ENCODE measurements around the gene NKTR.

The NKTR gene

DNA sequence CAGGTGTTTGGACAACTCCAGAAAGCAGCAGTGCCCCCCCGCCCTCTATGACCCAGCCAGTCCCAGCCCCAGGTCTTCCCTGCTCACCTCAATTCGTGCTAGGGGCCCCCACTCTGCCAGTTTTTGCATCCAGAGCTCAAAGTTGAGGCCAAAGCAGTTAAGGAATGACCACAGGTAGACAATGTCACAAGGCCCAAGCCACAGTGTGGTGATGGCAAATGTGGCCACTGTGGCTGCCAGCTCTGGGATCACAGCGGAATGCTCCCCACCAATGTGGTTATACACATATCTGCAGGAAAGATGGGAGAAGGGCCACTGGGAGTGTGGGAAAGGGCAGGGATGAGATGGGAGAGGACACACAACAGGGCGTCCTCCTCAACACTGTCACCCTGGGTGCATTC lies 93.0 kb downstream of the NKTR start:
- no peak overlapping the region for H3K4me3 ChIP-seq (ENCODE audit: severe bottlenecking)
- no peaks in the 10 kb centered on the region for H3K4me1 ChIP-seq (ENCODE audit: insufficient read depth, poor library complexity, severe bottlenecking)
- H3K36me3 ChIP-seq (ENCODE audit: low read depth): no peaks in the 10 kb centered on the region
- H3K9me3 ChIP-seq (ENCODE audit: severe bottlenecking): no peaks in the 10 kb centered on the region
- no peak for TF ChIP-seq CTCF (IDR thresholded peaks at IDR 0.05; ENCODE audit: poor library complexity, severe bottlenecking)
- DNase-seq (ENCODE audit: low spot score) (no peak), ATAC-seq (ENCODE audit: low read depth) (no peak)
- no peaks in the 10 kb centered on the region for H3K27me3 ChIP-seq (ENCODE audit: insufficient read depth, poor library complexity, severe bottlenecking)
- H3K27ac ChIP-seq (ENCODE audit: poor library complexity, severe bottlenecking): no peak overlapping the region

DNA sequence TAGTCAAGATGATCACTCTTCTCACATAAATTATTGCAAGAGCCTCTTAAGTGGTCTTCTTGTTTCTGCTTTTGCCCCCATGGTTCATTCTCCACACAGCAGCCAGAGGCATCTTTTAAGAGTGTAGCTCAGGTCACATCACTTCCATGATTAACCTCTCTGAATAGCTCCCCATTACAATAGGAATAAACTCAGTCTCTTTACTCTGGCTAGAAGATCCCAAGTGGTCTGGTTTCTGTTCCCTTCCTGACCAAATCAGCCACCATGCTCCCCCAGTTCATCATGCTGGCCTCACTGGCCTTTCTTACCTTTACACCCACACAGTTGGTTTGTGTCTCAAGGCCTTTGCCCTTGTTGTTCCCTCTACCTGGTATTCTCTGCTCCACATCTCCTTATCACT lies 93.9 kb downstream of the NKTR start:
- ATAC-seq (ENCODE audit: low read depth): no peak
- H3K36me3 ChIP-seq (ENCODE audit: low read depth): no peaks in the 10 kb centered on the region
- no peak for TF ChIP-seq CTCF (IDR thresholded peaks at IDR 0.05; ENCODE audit: poor library complexity, severe bottlenecking)

DNA sequence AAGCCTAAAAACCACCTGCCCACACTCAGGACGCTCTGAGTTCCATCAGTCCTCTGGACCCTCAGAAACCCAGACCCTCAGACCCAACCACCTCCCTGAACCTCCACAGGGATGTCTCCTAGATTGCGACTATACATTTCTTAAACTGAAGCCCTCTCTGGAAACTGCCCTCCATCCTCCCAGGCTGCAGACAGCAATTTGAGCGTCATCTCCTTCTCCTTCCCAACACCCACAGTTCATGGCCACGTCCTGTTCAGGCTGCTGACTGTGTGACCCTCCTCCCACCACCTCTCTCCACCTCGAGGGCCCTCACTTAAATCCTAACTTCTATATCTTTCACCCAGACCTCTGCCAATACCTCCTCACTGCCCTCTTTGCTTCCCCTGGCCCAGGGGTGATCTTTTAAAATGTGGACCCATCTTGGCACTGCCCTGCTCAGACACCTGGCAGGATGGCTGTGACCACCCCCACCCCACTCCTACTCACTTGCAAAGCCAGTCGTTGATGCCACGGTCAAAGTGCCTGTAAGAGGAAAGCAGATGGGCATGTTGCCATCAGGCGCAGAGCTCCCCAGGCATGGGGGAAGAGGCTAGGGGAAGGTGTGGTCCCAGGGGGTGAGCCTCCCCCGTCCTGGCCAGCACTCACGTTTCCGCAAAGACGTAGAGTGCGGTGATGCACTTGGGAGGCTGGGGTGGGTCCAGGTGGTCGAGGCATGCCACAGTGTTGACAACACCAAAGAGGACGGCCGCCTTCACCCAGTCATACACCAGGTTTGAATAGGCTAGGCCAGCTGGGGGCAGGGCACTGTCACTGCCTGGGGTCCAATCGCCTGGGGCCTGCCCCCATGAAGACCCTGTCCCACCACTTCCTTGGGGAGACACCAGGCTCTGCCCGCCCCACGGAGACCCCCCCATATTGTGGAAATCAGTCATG lies 96.1 kb downstream of the NKTR start:
- H3K36me3 ChIP-seq (ENCODE audit: low read depth): no peaks in the 10 kb centered on the region
- TF ChIP-seq CTCF (IDR thresholded peaks at IDR 0.05; ENCODE audit: poor library complexity, severe bottlenecking): no peak
- H3K4me1 ChIP-seq (ENCODE audit: insufficient read depth, poor library complexity, severe bottlenecking): no peaks in the 10 kb centered on the region
- DNase-seq (ENCODE audit: low spot score) (no peak), ATAC-seq (ENCODE audit: low read depth) (no peak)
- H3K9me3 ChIP-seq (ENCODE audit: severe bottlenecking): no peaks in the 10 kb centered on the region
- H3K4me3 ChIP-seq (ENCODE audit: severe bottlenecking): no peak overlapping the region
- H3K27me3 ChIP-seq (ENCODE audit: insufficient read depth, poor library complexity, severe bottlenecking): no peaks in the 10 kb centered on the region
- no peak overlapping the region for H3K27ac ChIP-seq (ENCODE audit: poor library complexity, severe bottlenecking)

More for the DNA sequence above, 93.9 kb downstream of the NKTR start:
- no peak overlapping the region for H3K4me3 ChIP-seq (ENCODE audit: severe bottlenecking)
- no peaks in the 10 kb centered on the region for H3K27me3 ChIP-seq (ENCODE audit: insufficient read depth, poor library complexity, severe bottlenecking)
- H3K4me1 ChIP-seq (ENCODE audit: insufficient read depth, poor library complexity, severe bottlenecking): no peaks in the 10 kb centered on the region
- no peak for DNase-seq (ENCODE audit: low spot score)
- no peaks in the 10 kb centered on the region for H3K9me3 ChIP-seq (ENCODE audit: severe bottlenecking)
- no peak overlapping the region for H3K27ac ChIP-seq (ENCODE audit: poor library complexity, severe bottlenecking)

GRCh38 chr3:42697289-42698051 lies 97.0 kb downstream of the NKTR start:
- Histone ChIP-seq H3K36me3 (ENCODE audit: low read depth) (no peaks in the 10 kb centered on the region), H3K9me3 (ENCODE audit: severe bottlenecking) (no peaks in the 10 kb centered on the region), H3K27me3 (ENCODE audit: insufficient read depth, poor library complexity, severe bottlenecking) (no peaks in the 10 kb centered on the region), H3K4me1 (ENCODE audit: insufficient read depth, poor library complexity, severe bottlenecking) (no peaks in the 10 kb centered on the region), H3K4me3 (ENCODE audit: severe bottlenecking) (no peak overlapping the region), H3K27ac (ENCODE audit: poor library complexity, severe bottlenecking) (no peak overlapping the region)
- no peak for TF ChIP-seq CTCF (IDR thresholded peaks at IDR 0.05; ENCODE audit: poor library complexity, severe bottlenecking)
- no peak for DNase-seq (ENCODE audit: low spot score)
- ATAC-seq (ENCODE audit: low read depth): no peak

Measured in RWPE2 (cell line).